HG02588 (cell line): Measurements from ENCODE around the gene SORL1.

Source experiments
- ATAC-seq: cut with Tn5 transposase; IDR thresholded peaks from one replicate; pipeline ENCODE4 v1.9.1; 2021; ENCODE audit warnings: mild to moderate bottlenecking, moderate library complexity; ENCODE audit not compliant: unreplicated experiment

SORL1 gene

GRCh38 chr11:121473064-121473777, 21.1 kb downstream of the SORL1 start:
- no peak for ATAC-seq

GRCh38 chr11:121474680-121475079, 22.6 kb downstream of the SORL1 start:
- no peak for ATAC-seq

GRCh38 chr11:121476379-121477032, 24.4 kb downstream of the SORL1 start:
- no peak for ATAC-seq

- ATAC-seq, result no peak
Measured at GRCh38 chr11:121478226-121478894, 26.2 kb downstream of the SORL1 start.

GRCh38 chr11:121478895-121479697, 27.0 kb downstream of the SORL1 start:
- no peak for ATAC-seq

- no peak for ATAC-seq
Measured at GRCh38 chr11:121479698-121480238, 27.7 kb downstream of the SORL1 start.

GRCh38 chr11:121481484-121482230, 29.5 kb downstream of the SORL1 start:
- ATAC-seq, result peak; percentile 43

GRCh38 chr11:121482231-121483129, 30.4 kb downstream of the SORL1 start:
- peak; percentile 78 for ATAC-seq

- no peak for ATAC-seq
Measured at GRCh38 chr11:121483805-121484480, 31.8 kb downstream of the SORL1 start.

- ATAC-seq, result no peak
Measured at GRCh38 chr11:121485216-121485615, 33.1 kb downstream of the SORL1 start.

GRCh38 chr11:121486054-121486453, 33.9 kb downstream of the SORL1 start:
- no peak for ATAC-seq

GRCh38 chr11:121487191-121487590, 35.1 kb downstream of the SORL1 start:
- no peak for ATAC-seq

GRCh38 chr11:121488170-121488569, 36.1 kb downstream of the SORL1 start:
- ATAC-seq, result no peak

- no peak for ATAC-seq
Measured at GRCh38 chr11:121488641-121489040, 36.5 kb downstream of the SORL1 start.

- no peak for ATAC-seq
Measured at GRCh38 chr11:121489823-121490222, 37.7 kb downstream of the SORL1 start.

GRCh38 chr11:121494355-121495099, 42.4 kb downstream of the SORL1 start:
- peak; percentile 66 for ATAC-seq

GRCh38 chr11:121497176-121497998, 45.3 kb downstream of the SORL1 start:
- ATAC-seq, result no peak
